ENCODE measurements around the gene GRK4. TPM values are rescaled to one million over a fixed set of nuclear protein-coding genes. Genes with fewer than 3 reads are reported as not detected.

The GRK4 gene
- total RNA-seq, 3 donors from 2014 or later, result 0.87 to 8.9 (median 3.9) TPM

DNA sequence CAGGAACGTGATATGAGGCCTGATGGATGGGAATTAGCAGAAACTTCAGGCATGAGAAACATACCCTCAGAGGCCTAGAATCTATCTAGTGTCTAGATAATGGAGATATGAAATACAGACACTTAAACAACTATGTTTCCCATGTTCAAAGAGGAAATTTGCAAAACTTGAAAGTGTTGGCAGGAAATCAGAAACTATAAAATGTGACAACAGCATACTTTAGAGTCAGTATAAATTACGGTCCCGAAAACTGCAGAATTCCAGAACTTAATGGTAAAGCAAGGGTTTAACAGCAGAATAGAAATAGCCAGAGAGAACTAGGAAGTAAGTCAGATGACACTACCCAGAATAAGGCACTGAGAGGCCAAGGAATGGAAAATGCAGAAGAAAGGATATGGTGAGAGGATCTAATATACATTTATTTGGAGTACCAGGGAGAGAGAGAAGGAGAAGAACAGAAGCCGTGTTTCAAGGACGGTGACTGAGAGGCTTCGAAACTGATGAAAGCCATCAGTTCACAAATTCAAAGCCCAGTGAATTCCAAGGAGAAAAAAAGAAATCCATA is 103.5 kb downstream of the GRK4 start:
- TF ChIP-seq, protein P1, sequence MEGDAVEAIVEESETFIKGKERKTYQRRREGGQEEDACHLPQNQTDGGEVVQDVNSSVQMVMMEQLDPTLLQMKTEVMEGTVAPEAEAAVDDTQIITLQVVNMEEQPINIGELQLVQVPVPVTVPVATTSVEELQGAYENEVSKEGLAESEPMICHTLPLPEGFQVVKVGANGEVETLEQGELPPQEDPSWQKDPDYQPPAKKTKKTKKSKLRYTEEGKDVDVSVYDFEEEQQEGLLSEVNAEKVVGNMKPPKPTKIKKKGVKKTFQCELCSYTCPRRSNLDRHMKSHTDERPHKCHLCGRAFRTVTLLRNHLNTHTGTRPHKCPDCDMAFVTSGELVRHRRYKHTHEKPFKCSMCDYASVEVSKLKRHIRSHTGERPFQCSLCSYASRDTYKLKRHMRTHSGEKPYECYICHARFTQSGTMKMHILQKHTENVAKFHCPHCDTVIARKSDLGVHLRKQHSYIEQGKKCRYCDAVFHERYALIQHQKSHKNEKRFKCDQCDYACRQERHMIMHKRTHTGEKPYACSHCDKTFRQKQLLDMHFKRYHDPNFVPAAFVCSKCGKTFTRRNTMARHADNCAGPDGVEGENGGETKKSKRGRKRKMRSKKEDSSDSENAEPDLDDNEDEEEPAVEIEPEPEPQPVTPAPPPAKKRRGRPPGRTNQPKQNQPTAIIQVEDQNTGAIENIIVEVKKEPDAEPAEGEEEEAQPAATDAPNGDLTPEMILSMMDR (IDR thresholded peaks at IDR 0.05), result no peak
- no peak for DNase-seq
- H3K36me3 ChIP-seq (ENCODE audit: low read depth), result no peaks in the 10 kb centered on the region
- no peak overlapping the region for H3K4me3 ChIP-seq
- intact Hi-C loops (cut with DNase I, micrococcal nuclease), result no loop called here
- H3K9me3 ChIP-seq, result no peaks in the 10 kb centered on the region
- ATAC-seq, result no peak
- no peaks in the 10 kb centered on the region for H3K4me1 ChIP-seq (ENCODE audit: low read depth)

DNA sequence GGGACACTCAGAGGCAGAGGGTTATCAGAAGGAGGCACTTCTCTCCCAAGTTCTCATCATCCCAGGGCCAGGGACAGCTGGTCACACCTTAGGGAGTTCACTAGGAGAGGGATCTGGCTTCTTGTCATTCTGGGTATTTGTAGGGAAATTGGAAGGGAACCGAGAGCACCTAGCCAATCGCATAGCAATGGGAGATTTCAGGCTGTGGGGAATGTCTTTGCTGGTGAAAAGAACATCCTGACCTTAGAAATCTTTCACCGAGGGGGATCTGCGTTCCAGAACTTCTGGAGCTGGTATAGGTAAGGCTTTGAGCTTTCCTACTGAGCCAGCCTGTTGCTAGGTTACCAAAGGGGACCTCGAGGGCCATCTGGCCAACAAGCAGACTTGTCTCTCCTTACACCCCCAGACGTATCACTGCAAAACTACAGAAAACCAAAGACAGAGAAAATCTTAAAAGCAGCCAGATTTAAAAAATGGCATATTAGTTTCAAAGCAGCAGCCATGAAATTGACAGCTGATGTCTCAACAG is 104.2 kb downstream of the GRK4 start:
- Histone ChIP-seq H3K4me1 (ENCODE audit: low read depth) (no peaks in the 10 kb centered on the region), H3K9me3 (no peaks in the 10 kb centered on the region), H3K4me3 (no peak overlapping the region), H3K36me3 (ENCODE audit: low read depth) (no peaks in the 10 kb centered on the region)
- TF ChIP-seq, protein P1 (IDR thresholded peaks at IDR 0.05), result no peak
- DNase-seq (no peak), ATAC-seq (no peak)
- intact Hi-C loops (cut with DNase I, micrococcal nuclease), result no loop called here

DNA sequence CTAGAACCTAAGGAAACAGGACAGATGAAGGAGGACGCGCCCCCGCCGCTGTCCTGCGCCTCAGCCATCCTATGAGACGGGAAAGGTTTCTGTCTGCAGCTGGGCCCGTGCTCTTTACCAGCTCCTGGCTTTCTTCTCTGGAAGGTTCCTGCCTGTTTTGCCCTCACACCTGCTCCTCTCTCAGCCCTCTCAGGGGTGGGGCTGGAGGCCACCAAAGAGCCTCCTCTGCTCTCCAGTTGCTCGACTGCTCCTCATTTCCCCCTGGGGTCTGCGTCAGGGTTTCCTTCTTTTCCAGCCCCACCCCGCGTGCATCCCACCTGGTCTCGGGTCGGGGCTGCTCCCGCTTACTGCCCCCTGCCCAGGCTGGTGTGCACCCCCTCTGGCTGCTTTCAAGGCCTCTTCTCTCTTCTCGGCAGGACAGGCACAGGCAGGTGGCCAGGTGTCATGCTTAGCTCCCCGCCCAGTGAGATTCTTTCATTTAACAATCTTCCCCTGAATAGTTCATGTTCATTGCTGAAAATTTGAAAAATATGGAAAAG is 106.4 kb downstream of the GRK4 start:
- no peaks in the 10 kb centered on the region for H3K36me3 ChIP-seq (ENCODE audit: low read depth)
- intact Hi-C loops (cut with DNase I, micrococcal nuclease), result no loop called here
- TF ChIP-seq, protein P1 (IDR thresholded peaks at IDR 0.05), result no peak
- H3K9me3 ChIP-seq, result no peaks in the 10 kb centered on the region
- H3K4me3 ChIP-seq, result no peak overlapping the region
- no peak for DNase-seq
- peaks cover 3% of the 10 kb centered on the region for H3K4me1 ChIP-seq (ENCODE audit: low read depth)
- ATAC-seq, result no peak

DNA sequence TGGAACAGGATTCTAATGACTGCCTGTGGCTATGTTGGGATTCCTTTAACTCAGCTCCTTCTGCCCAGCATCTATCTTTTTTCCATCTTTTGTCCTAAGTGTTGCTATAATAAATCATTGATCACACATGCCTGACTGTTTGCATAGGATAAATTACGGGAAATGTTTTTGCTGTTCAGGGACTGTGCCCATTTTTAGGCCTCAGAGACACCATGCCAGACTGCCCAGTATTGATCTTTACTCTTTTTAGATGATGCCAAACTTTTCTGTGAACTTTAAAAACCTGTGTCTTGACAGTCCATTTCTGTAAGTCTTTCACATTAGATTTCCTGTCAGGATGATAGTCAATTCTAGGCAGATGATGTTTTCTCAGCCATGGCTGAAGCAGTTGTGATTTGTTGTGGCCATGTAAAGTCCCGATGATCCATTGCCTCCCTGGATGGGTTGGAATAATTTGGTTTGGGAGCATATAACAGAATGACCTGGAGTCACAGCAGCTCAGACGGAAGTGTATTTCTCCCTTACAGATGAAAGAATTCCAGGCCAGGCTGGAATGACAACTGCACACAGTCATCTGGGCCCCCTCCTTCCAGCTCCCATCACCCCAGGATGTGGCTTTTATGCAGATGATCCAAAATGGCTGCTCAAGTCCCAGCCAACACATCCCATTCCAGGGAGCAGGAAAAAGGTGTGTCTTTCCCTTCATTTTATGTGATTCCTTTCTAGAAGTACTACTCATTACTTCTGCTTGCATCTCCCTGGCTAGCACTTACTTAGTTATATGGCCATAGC is 107.5 kb downstream of the GRK4 start:
- TF ChIP-seq, protein P1 (IDR thresholded peaks at IDR 0.05), result no peak
- DNase-seq, result no peak
- no peaks in the 10 kb centered on the region for H3K36me3 ChIP-seq (ENCODE audit: low read depth)

DNA sequence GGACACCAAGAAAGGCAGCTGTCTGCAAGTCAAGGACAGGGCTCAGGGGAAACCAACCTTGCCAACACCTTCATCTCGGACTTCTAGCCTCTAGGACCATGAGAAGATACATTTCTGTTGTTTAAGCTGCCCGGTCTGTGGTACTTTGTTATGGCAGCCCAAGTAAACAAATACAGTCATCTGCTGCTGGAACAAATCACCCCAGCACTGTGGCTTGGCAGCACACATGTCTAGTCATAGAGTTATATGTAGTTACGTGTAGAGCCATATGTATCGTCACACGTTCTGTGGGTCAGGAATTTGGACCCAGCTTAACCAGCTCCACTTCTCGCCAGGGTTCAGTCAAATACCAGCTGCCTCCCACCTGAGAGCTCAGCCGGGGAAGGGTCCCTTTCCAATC is 108.4 kb downstream of the GRK4 start:
- Histone ChIP-seq H3K4me3 (no peak overlapping the region), H3K4me1 (ENCODE audit: low read depth) (peaks cover 17% of the 10 kb centered on the region), H3K36me3 (ENCODE audit: low read depth) (no peaks in the 10 kb centered on the region), H3K9me3 (no peaks in the 10 kb centered on the region)
- intact Hi-C loops (cut with DNase I, micrococcal nuclease), result no loop called here
- DNase-seq (no peak), ATAC-seq (no peak)
- TF ChIP-seq, protein P1 (IDR thresholded peaks at IDR 0.05), result no peak

More for the DNA sequence above, 107.5 kb downstream of the GRK4 start:
- intact Hi-C loops (cut with DNase I, micrococcal nuclease), result no loop called here
- Histone ChIP-seq H3K4me3 (no peak overlapping the region), H3K9me3 (no peaks in the 10 kb centered on the region), H3K4me1 (ENCODE audit: low read depth) (peaks cover 8% of the 10 kb centered on the region)
- ATAC-seq, result no peak
